Stimulated activated CD4-positive, alpha-beta T cell treated with anti-CD3 and anti-CD28 coated beads, Interleukin-2, amount 100 ng/mL, for 48 hours (primary cell): Measurements from ENCODE around the gene BPIFB4.
A peak's percentile ranks its signal among the peaks of the same experiment; 100 is the strongest.
"Not testable (repeated sequence)": the region's sequence is repeated elsewhere in the genome, so short reads cannot be mapped to it uniquely, and the experiment has no call there.

Source experiments
- DNase-seq, 2 donors: peaks; one replicate each; pipeline ENCODE4 v3.0.0-alpha.2; 2020

BPIFB4 gene

GRCh38 chr20:33091147-33091546 lies 11.7 kb downstream of the BPIFB4 start:
- DNase-seq = no peak

DNA sequence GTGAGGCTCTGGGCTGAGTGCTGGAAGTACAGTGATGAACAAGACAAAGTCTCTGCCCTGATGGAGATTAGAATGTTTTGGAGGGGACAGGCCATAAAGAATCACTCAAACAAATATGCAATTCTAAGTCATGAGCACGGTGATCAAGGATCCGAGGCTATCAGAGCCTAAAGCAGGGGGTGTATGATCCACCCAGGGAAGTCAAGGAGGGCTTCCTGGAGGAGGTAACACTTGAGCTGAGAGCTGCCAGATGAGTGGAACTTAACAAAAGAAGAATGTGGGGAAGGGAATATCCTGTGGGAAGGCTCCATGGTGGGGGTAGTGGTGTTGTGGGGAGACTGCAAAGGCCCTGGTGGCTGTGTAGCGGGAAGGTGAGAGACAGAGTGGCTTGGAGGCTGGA lies 12.2 kb downstream of the BPIFB4 start:
- no peak for DNase-seq

DNA sequence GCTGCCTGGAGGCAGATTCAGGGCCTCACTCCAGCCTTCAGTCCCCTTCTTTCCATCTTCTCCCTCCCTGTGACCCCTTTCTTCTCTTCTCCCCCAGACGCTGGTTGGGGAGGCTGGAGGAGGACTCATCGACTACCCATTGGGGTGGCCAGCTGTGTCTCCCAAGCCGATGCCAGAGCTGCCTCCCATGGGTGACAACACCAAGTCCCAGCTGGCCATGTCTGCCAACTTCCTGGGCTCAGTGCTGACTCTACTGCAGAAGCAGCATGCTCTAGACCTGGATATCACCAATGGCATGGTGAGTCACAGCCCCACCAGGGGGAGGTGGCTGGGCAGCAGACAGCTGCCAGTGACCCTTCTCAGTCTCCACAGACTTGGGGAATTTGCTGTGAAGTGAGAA lies 12.9 kb downstream of the BPIFB4 start:
- DNase-seq = no peak

GRCh38 chr20:33093074-33093473 lies 13.6 kb downstream of the BPIFB4 start:
- DNase-seq = no peak

- DNase-seq = no peak
These were observed 14.1 kb downstream of the BPIFB4 start for GRCh38 chr20:33093582-33093981.

GRCh38 chr20:33095249-33095648 lies 15.8 kb downstream of the BPIFB4 start:
- no peak for DNase-seq

GRCh38 chr20:33095902-33096584 lies 16.6 kb downstream of the BPIFB4 start:
- peak; percentile 16 to 36 for DNase-seq

- no peak for DNase-seq
These were observed 17.6 kb downstream of the BPIFB4 start for GRCh38 chr20:33097001-33097400.

- no peak for DNase-seq
These were observed 20.5 kb downstream of the BPIFB4 start for GRCh38 chr20:33099843-33100538.

- DNase-seq = no peak
These were observed 24.1 kb downstream of the BPIFB4 start for GRCh38 chr20:33103556-33103955.

DNA sequence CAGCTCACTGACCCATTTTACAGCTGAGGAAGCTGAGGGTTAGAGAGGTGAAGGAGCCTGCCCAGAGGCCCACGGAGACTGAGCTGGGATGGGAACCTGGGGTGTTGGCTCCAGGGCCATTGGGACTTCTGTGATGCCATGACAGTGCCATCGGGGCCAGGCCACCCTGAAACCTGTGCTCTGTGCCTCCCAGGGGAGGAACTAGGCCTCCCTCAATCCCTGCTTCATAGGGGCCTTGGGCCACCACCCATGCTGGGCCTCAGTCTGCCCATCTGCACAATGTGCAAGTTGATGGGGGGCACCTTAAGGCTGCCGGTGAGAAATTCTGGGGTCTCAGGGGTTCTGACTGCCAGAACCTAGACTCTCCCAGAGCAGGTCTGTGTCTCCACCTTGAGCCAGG lies 24.9 kb downstream of the BPIFB4 start:
- no peak for DNase-seq

GRCh38 chr20:33105316-33105924 lies 26.0 kb downstream of the BPIFB4 start:
- DNase-seq = no peak

- not testable (repeated sequence) for DNase-seq
These were observed 26.7 kb downstream of the BPIFB4 start for GRCh38 chr20:33106058-33106620.

DNA sequence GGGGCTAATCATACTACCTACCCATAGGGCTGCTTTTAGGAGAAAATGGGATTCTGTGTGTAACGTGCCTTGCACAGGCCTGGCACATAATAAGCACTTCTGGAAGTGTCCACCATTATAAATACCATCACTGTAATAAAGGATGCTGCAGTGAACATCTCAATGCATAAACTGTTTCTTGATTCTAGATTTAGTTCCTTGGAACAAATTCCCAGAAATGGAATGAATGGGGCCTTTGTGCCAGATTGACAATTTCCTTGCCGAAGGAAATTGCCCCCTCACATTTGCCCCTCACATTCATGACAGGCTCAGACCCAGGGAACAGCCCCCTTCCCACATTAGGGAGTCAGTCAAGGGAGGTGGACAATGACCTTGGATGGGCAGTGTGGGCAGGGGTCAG lies 29.2 kb downstream of the BPIFB4 start:
- DNase-seq = no peak

- DNase-seq = no peak
These were observed 30.8 kb downstream of the BPIFB4 start for GRCh38 chr20:33110147-33110825.

DNA sequence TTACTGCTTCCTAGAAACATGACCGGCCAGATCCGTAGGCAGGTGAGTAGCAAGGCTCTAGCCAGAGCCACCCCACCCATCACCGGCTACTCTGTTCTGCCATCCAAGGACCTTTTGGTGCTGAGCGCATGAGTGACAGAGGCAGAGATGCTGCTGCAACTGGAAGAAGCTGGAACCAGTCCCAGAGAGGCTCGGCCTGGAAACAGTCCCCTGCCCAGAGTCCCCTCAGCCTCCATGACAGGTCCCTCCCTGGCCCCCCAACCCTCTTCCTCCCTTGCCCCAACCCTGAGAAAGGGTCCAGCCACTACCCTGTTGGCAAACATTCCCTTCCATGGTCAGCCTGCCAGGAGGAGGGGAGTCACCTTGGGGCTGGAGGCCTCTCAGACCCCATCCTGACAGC lies 31.9 kb downstream of the BPIFB4 start:
- DNase-seq = no peak

DNA sequence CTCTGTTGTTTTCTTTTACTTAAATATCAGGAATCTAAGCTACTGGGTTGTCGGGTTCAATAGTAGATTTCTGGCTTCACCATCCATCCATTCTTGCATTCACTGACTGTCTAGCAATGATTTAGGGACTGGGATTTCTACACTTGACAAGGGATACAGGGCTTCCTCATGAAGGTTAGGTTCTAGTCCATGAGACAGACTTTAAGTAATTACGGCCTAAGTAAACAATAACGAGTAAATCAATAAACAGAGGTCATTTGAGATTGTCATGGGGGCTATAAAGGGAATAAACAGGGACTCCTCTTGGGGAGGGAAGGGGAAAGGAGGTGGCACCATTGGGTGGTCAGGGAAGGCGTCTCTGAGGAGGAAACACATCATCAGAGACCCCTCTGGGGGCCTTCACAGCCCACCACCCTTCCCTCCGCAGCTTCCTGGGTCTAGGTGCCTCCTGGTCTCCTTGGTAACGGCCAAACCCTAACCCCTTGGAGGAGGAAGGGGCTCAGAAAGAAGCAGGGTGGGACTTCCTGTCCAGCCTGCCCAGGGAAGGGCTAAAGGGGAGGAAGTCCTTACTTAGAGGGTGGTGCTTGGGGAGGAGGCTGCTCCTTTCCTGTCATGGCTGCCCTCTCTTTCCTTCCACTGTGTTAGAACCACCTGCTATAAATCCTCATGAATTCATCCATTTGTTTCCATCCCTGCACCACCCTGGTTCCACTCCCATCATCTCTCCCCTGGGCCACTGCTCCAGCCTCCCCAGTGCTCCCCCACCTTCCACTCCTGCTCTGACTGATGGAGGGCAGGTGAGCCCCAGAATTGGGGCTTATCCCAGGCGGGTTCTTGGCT lies 33.3 kb downstream of the BPIFB4 start:
- DNase-seq = no peak

- no peak for DNase-seq
These were observed 34.0 kb downstream of the BPIFB4 start for GRCh38 chr20:33113387-33113908.

- not testable (repeated sequence) for DNase-seq
These were observed 36.1 kb downstream of the BPIFB4 start for GRCh38 chr20:33115501-33115900.

DNA sequence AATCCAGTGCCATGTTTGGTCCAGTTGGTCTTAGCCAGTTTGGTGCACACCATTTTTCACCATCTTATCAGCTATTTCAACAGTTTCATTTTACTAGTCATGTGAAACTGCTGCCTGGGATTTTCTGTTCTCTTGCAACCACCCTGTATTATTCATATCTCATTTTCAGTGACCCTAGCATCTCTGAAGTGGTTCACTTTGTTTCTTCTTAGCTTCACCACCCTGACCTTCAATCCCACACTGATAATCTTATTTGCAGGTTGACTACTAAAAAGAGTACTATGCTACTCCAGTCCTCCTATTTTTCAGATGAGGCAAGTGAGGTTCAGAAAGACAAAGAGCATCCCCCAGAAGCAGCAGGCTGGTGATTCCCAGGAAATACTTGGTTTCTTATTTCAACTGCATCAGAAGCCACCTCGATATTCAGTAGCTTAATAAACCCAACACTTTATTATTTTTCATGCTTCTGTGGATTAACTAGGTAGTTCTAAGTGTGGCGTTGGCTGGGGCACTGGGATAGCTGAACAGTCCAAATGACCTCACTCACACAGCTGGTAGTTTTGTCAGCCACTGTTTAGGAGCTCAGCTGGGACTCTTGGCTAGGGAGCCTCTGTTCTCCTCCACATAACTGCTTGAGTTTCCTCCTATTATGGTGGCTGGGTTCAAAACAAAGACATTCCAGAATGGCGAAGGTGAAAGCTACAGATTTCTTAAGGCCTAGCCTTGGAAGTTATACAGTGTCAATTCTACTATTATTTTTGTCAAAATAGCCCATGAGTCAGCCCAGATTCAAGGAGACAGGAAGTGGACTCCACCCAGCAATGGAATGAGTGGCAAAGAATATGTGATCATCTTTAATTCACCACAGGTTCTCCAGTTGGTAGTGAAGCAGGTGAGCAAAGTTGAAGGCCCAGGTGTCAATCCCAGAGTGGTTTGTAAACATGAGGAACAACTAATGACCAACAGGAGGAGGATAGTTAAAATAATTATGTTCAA lies 40.6 kb downstream of the BPIFB4 start:
- no peak for DNase-seq

- no peak for DNase-seq
These were observed 41.5 kb downstream of the BPIFB4 start for GRCh38 chr20:33120934-33121333.
